ENCODE results near the gene TBX1. TPM values are rescaled to one million over a fixed set of nuclear protein-coding genes. Genes with fewer than 3 reads are reported as not detected.

The TBX1 gene
- total RNA-seq, 1 experiment from 2014 or later = 3.9 TPM

- no peaks in the 10 kb centered on the region for H3K27me3 ChIP-seq (ENCODE audit: insufficient read depth, low read length)
- intact Hi-C loops (cut with micrococcal nuclease) = no loop called here
- no peaks in the 10 kb centered on the region for H3K9me3 ChIP-seq (ENCODE audit: control insufficient read depth in 1 of 2, insufficient read depth in 1 of 2, low read depth in 1 of 2, low read length in 2 of 2)
- DNase-seq (ENCODE audit: low read depth, low spot score) (no peak), ATAC-seq (no peak)
- CTCF ChIA-PET = interaction anchor here (0.7 kb wide), 1 partner anchor 24 kb away, joined by 4 read pairs; no protein-coding TSS in a partner anchor
- no peak overlapping the region for H3K4me2 ChIP-seq (ENCODE audit: low read length)
- peaks cover 4 to 16% of the 10 kb centered on the region in 2 experiments; a peak in 3 of 4 replicates for H3K4me1 ChIP-seq (ENCODE audit: control insufficient read depth in 1 of 2, insufficient read depth in 2 of 2, low read length in 2 of 2)
- no peaks in the 10 kb centered on the region for H4K20me1 ChIP-seq (ENCODE audit: insufficient read depth)
- H3K4me3 ChIP-seq (replicated peaks in 1 of 2; ENCODE audit: low read depth in 1 of 2, low read length in 2 of 2) = no peak overlapping the region
- RAD21 ChIA-PET (ENCODE audit: low non-redundant PET in 1 of 2, low total read pairs in 2 of 2, uncharacterized antibody in 2 of 2, unreplicated experiment in 2 of 2) = no interaction called here
- TF ChIP-seq SRF (IDR thresholded peaks at IDR 0.05; ENCODE audit: low read depth) (no peak), ATF3 (IDR thresholded peaks at IDR 0.05) (no peak)
- H3K9ac ChIP-seq (ENCODE audit: low read length) = no peak overlapping the region
- POLR2A ChIA-PET = no interaction called here
- H3K36me3 ChIP-seq (ENCODE audit: control insufficient read depth in 1 of 2, insufficient read depth in 2 of 2, low read length in 2 of 2) = no peaks in the 10 kb centered on the region
- H2AFZ ChIP-seq (ENCODE audit: low read depth, low read length, poor library complexity, severe bottlenecking) = no peak overlapping the region
- H3K27ac ChIP-seq (ENCODE audit: low read depth, low read length) = no peak overlapping the region
- no TSS peak for BruUV-seq (replicated peaks)
- no peaks in the 10 kb centered on the region for H3K79me2 ChIP-seq (ENCODE audit: insufficient read depth, low read length)
- no peaks in the 10 kb centered on the region for H3K9me2 ChIP-seq (ENCODE audit: insufficient read depth)
Observed at GRCh38 chr22:19753996-19754700, 6.4 kb upstream of the TBX1 start.

GRCh38 chr22:19754701-19755144 is 5.9 kb upstream of the TBX1 start:
- no peak overlapping the region for H3K4me2 ChIP-seq (ENCODE audit: low read length)
- H3K79me2 ChIP-seq (ENCODE audit: insufficient read depth, low read length) = no peaks in the 10 kb centered on the region
- ChIA-PET CTCF (no interaction called here), POLR2A (no interaction called here), RAD21 (ENCODE audit: low non-redundant PET in 1 of 2, low total read pairs in 2 of 2, uncharacterized antibody in 2 of 2, unreplicated experiment in 2 of 2) (no interaction called here)
- no peaks in the 10 kb centered on the region for H3K9me2 ChIP-seq (ENCODE audit: insufficient read depth)
- H3K4me3 ChIP-seq (replicated peaks in 1 of 2; ENCODE audit: low read depth in 1 of 2, low read length in 2 of 2) = no peak overlapping the region
- H3K9me3 ChIP-seq (ENCODE audit: control insufficient read depth in 1 of 2, insufficient read depth in 1 of 2, low read depth in 1 of 2, low read length in 2 of 2) = no peaks in the 10 kb centered on the region
- H3K27ac ChIP-seq (ENCODE audit: low read depth, low read length) = no peak overlapping the region
- H2AFZ ChIP-seq (ENCODE audit: low read depth, low read length, poor library complexity, severe bottlenecking) = no peak overlapping the region
- no peaks in the 10 kb centered on the region for H3K36me3 ChIP-seq (ENCODE audit: control insufficient read depth in 1 of 2, insufficient read depth in 2 of 2, low read length in 2 of 2)
- no peak for TF ChIP-seq POLR2AphosphoS5 (IDR thresholded peaks at IDR 0.05; ENCODE audit: low read depth, low read length)
- no peak for TF ChIP-seq SRF (IDR thresholded peaks at IDR 0.05; ENCODE audit: low read depth)
- no peak for TF ChIP-seq CEBPB (IDR thresholded peaks at IDR 0.05; ENCODE audit: low read depth)
- TF ChIP-seq SIN3A (IDR thresholded peaks at IDR 0.05; ENCODE audit: low read depth) = no peak
- TF ChIP-seq EZH2phosphoT487 (IDR thresholded peaks at IDR 0.05; ENCODE audit: borderline replicate concordance) = no peak
- TF ChIP-seq TCF7L2 (IDR thresholded peaks at IDR 0.05; ENCODE audit: borderline replicate concordance, extremely low read depth, insufficient read depth, insufficient read length) = no peak
- TF ChIP-seq ATF3 (IDR thresholded peaks at IDR 0.05) = no peak
- no peak for TF ChIP-seq CBX3 (IDR thresholded peaks at IDR 0.05; ENCODE audit: low read depth)
- TF ChIP-seq ELF1 (IDR thresholded peaks at IDR 0.05; ENCODE audit: borderline replicate concordance, low read depth) = no peak
- TF ChIP-seq YY1 (IDR thresholded peaks at IDR 0.05; ENCODE audit: extremely low read depth, insufficient replicate concordance, low read depth, low read length) = no peak
- TF ChIP-seq JUND (IDR thresholded peaks at IDR 0.05) = no peak
- H3K27me3 ChIP-seq (ENCODE audit: insufficient read depth, low read length) = no peaks in the 10 kb centered on the region
- intact Hi-C loops (cut with micrococcal nuclease) = no loop called here
- H3K9ac ChIP-seq (ENCODE audit: low read length) = no peak overlapping the region
- ATAC-seq (no peak), DNase-seq (ENCODE audit: low read depth, low spot score) (no peak)
- peaks cover 4 to 16% of the 10 kb centered on the region in 2 experiments; a peak in 3 of 4 replicates for H3K4me1 ChIP-seq (ENCODE audit: control insufficient read depth in 1 of 2, insufficient read depth in 2 of 2, low read length in 2 of 2)
- H4K20me1 ChIP-seq (ENCODE audit: insufficient read depth) = no peaks in the 10 kb centered on the region
- no TSS peak for BruUV-seq (replicated peaks)

Measured in HCT116 (cell line).